WTC11 (cell line): Measurements from ENCODE around the gene NDUFS4. TPM values are rescaled to one million over a fixed set of nuclear protein-coding genes. Genes with fewer than 3 reads are reported as not detected.

Experiments used
- ATAC-seq: fragments of 200-7000 bp; cut with Tn5 transposase; 2 replicates; pipeline ENCODE4 v1.10.0; 2021; ENCODE audit warnings: mild to moderate bottlenecking, moderate library complexity
- CTCF ChIA-PET: fragments of 300-600 bp; sonication (Branson Sonifier 250); formaldehyde crosslinking; loops from one replicate; lab custom pipeline; 2021; ENCODE audit warnings: antibody characterized with exemption; lab: Charles Lee
- POLR2A ChIA-PET: fragments of 350-600 bp; sonication (Branson Sonifier 250); formaldehyde crosslinking; loops from one replicate; lab custom pipeline; 2021; ENCODE audit warnings: antibody characterized with exemption; lab: Charles Lee
- DNase-seq: peaks from one replicate; pipeline ENCODE4 v3.0.0; 2021; ENCODE audit warnings: low spot score
- H3K27ac Mint-ChIP-seq: 2 replicates; pipeline ENCODE4 v1.8.0; 2021; ENCODE audit warnings: mixed read lengths
- H3K27me3 Mint-ChIP-seq: 2 replicates; pipeline ENCODE4 v1.8.0; 2021; ENCODE audit warnings: low read depth, mild to moderate bottlenecking, moderate library complexity, mixed read lengths
- H3K36me3 Mint-ChIP-seq: 2 replicates; pipeline ENCODE4 v1.8.0; 2021; ENCODE audit warnings: mixed read lengths
- H3K4me1 Mint-ChIP-seq: 2 replicates; pipeline ENCODE4 v1.8.0; 2022; ENCODE audit warnings: mixed read lengths
- H3K4me3 Mint-ChIP-seq: 2 replicates; pipeline ENCODE4 v1.8.0; 2021; ENCODE audit warnings: mild to moderate bottlenecking, moderate library complexity, mixed read lengths
- H3K9me3 Mint-ChIP-seq: 2 replicates; pipeline ENCODE4 v1.8.0; 2021; ENCODE audit warnings: mixed read lengths
- NR2C2 ChIP-seq: sonication (generic); formaldehyde crosslinking; IDR thresholded peaks from 2 replicates; pipeline ENCODE4 v1.8.0; 2022; ENCODE audit warnings: mild to moderate bottlenecking, missing genetic modification reagents
- SMAD3 ChIP-seq: sonication (generic); formaldehyde crosslinking; IDR thresholded peaks from 2 replicates; pipeline ENCODE4 v1.8.0; 2022; ENCODE audit warnings: missing genetic modification reagents, mild to moderate bottlenecking, borderline replicate concordance
- SOX15 ChIP-seq: fragments of 250-450 bp; sonication (Bioruptor Pico); IDR thresholded peaks from 2 replicates; pipeline ENCODE4 v1.9.0; 2021; ENCODE audit warnings: mild to moderate bottlenecking
- ZBTB21 ChIP-seq: sonication (generic); formaldehyde crosslinking; IDR thresholded peaks from 2 replicates; pipeline ENCODE4 v1.8.1; 2023; ENCODE audit warnings: mild to moderate bottlenecking, missing genetic modification reagents, borderline replicate concordance
- ZNF138 ChIP-seq: sonication (generic); formaldehyde crosslinking; conservative IDR thresholded peaks from 2 replicates; pipeline ENCODE4 v1.8.1; 2022; ENCODE audit warnings: mild to moderate bottlenecking, moderate library complexity, missing genetic modification reagents
- ZNF232 ChIP-seq: sonication (generic); formaldehyde crosslinking; IDR thresholded peaks from 2 replicates; pipeline ENCODE4 v1.8.0; 2022; ENCODE audit warnings: mild to moderate bottlenecking, missing genetic modification reagents
- total RNA-seq: library from RNA; stranded (reverse); gene quantifications from 3 replicates; pipeline ENCODE4 v1.2.3, GENCODE V29; 2021
- TF ChIP-seq, protein P1 (sequence below): sonication (generic); formaldehyde crosslinking; IDR thresholded peaks from 2 replicates; pipeline ENCODE4 v1.8.0; 2023; ENCODE audit warnings: missing genetic modification reagents
- TF ChIP-seq, protein P2 (sequence below): fragments of 200-600 bp; IDR thresholded peaks from 2 replicates; pipeline ENCODE4 v1.8.0; 2022; ENCODE audit warnings: antibody characterized with exemption
- TF ChIP-seq, protein P3 (sequence below): fragments of 250-450 bp; sonication (Bioruptor Pico); IDR thresholded peaks from 2 replicates; pipeline ENCODE4 v1.9.0; 2021; ENCODE audit warnings: mild to moderate bottlenecking
- TF ChIP-seq, protein P4 (sequence below): sonication (generic); formaldehyde crosslinking; IDR thresholded peaks from 2 replicates; pipeline ENCODE4 v1.8.1; 2022; ENCODE audit warnings: low read depth, missing genetic modification reagents, borderline replicate concordance
- TF ChIP-seq, protein P5 (sequence below): sonication (generic); formaldehyde crosslinking; IDR thresholded peaks from 2 replicates; pipeline ENCODE4 v1.8.0; 2023; ENCODE audit warnings: mild to moderate bottlenecking, missing genetic modification reagents
- TF ChIP-seq, protein P6 (sequence below): fragments of 250-450 bp; sonication (Bioruptor Pico); IDR thresholded peaks from 2 replicates; pipeline ENCODE4 v1.9.0; 2021; ENCODE audit warnings: mild to moderate bottlenecking, borderline replicate concordance
- TF ChIP-seq, protein P7 (sequence below): sonication (generic); formaldehyde crosslinking; IDR thresholded peaks from 2 replicates; pipeline ENCODE4 v1.8.0; 2022; ENCODE audit warnings: mild to moderate bottlenecking, missing genetic modification reagents
- TF ChIP-seq, protein P8 (sequence below): fragments of 250-450 bp; sonication (Bioruptor Pico); conservative IDR thresholded peaks from 2 replicates; pipeline ENCODE4 v1.9.0; 2021; ENCODE audit warnings: mild to moderate bottlenecking

Gene NDUFS4
- total RNA-seq, 1 experiment from 2014 or later = 68.5 TPM

DNA sequence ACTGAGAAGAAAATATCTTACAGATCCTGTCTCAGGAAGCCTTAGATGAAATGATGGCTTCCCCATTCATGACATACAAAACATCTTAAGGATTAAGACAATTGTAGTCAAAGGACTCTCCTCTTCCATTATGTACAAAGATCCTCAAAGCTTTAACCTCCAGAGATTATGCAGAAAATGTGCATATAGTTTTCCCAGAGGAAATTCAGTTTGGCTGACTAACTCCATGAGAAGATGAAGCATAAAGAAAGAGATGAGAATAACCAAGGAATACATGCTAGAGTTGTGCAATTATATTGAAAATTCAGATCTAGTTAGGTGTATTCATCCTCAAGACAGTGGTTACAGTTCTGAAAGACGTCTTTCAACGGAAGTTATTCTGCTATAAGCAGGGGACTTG is 18.6 kb upstream of the NDUFS4 start:
- DNase-seq = no peak
- Mint-ChIP-seq H3K9me3 (peaks cover 14% of the 10 kb centered on the region), H3K27ac (no peak overlapping the region), H3K4me1 (peaks cover 49% of the 10 kb centered on the region), H3K36me3 (peaks cover 8% of the 10 kb centered on the region), H3K4me3 (no peak overlapping the region), H3K27me3 (no peaks in the 10 kb centered on the region)
- ChIA-PET POLR2A (no interaction called here), CTCF (no interaction called here)
- ATAC-seq = no peak
- TF ChIP-seq ZBTB21 (CRISPR knock-in tag) (no peak), ZNF232 (no peak)

DNA sequence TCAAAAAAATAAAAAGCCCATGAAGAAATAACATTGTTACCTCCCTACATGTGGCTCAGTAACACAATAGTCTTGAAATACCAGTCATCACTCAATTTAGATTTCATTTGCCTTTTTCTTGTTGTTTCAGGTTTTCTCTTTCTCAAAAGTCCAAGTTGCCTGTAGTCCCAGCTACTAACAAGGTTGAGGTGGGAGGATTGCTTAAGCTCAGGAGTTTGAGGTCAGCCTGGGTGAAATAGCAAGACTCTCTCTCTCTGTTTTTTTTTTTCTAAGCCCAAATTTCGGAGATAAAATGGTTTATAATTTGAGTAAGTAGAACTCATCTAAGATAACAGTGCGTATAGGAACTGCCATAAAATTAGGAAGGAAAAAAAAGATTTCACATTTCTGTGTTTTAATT is 17.5 kb upstream of the NDUFS4 start:
- ATAC-seq = no peak
- peak overlapping the region; percentile 3; the same call in 1 of the 2 replicates for H3K4me3 Mint-ChIP-seq
- ChIA-PET POLR2A (no interaction called here), CTCF (interaction anchor here (1.0 to 1.3 kb wide), 2 partner anchors 60 to 281 kb away, joined by 3 read pairs; no protein-coding TSS in a partner anchor)
- H3K9me3 Mint-ChIP-seq = peaks cover 14% of the 10 kb centered on the region
- no peak for DNase-seq
- no peaks in the 10 kb centered on the region for H3K27me3 Mint-ChIP-seq
- peaks cover 8% of the 10 kb centered on the region for H3K36me3 Mint-ChIP-seq
- TF ChIP-seq, protein P1, sequence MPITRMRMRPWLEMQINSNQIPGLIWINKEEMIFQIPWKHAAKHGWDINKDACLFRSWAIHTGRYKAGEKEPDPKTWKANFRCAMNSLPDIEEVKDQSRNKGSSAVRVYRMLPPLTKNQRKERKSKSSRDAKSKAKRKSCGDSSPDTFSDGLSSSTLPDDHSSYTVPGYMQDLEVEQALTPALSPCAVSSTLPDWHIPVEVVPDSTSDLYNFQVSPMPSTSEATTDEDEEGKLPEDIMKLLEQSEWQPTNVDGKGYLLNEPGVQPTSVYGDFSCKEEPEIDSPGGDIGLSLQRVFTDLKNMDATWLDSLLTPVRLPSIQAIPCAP (CRISPR knock-in tag) = no peak
- TF ChIP-seq, protein P2, sequence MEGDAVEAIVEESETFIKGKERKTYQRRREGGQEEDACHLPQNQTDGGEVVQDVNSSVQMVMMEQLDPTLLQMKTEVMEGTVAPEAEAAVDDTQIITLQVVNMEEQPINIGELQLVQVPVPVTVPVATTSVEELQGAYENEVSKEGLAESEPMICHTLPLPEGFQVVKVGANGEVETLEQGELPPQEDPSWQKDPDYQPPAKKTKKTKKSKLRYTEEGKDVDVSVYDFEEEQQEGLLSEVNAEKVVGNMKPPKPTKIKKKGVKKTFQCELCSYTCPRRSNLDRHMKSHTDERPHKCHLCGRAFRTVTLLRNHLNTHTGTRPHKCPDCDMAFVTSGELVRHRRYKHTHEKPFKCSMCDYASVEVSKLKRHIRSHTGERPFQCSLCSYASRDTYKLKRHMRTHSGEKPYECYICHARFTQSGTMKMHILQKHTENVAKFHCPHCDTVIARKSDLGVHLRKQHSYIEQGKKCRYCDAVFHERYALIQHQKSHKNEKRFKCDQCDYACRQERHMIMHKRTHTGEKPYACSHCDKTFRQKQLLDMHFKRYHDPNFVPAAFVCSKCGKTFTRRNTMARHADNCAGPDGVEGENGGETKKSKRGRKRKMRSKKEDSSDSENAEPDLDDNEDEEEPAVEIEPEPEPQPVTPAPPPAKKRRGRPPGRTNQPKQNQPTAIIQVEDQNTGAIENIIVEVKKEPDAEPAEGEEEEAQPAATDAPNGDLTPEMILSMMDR = no peak
- TF ChIP-seq, protein P3, sequence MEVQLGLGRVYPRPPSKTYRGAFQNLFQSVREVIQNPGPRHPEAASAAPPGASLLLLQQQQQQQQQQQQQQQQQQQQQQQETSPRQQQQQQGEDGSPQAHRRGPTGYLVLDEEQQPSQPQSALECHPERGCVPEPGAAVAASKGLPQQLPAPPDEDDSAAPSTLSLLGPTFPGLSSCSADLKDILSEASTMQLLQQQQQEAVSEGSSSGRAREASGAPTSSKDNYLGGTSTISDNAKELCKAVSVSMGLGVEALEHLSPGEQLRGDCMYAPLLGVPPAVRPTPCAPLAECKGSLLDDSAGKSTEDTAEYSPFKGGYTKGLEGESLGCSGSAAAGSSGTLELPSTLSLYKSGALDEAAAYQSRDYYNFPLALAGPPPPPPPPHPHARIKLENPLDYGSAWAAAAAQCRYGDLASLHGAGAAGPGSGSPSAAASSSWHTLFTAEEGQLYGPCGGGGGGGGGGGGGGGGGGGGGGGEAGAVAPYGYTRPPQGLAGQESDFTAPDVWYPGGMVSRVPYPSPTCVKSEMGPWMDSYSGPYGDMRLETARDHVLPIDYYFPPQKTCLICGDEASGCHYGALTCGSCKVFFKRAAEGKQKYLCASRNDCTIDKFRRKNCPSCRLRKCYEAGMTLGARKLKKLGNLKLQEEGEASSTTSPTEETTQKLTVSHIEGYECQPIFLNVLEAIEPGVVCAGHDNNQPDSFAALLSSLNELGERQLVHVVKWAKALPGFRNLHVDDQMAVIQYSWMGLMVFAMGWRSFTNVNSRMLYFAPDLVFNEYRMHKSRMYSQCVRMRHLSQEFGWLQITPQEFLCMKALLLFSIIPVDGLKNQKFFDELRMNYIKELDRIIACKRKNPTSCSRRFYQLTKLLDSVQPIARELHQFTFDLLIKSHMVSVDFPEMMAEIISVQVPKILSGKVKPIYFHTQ = no peak
- TF ChIP-seq, protein P4, sequence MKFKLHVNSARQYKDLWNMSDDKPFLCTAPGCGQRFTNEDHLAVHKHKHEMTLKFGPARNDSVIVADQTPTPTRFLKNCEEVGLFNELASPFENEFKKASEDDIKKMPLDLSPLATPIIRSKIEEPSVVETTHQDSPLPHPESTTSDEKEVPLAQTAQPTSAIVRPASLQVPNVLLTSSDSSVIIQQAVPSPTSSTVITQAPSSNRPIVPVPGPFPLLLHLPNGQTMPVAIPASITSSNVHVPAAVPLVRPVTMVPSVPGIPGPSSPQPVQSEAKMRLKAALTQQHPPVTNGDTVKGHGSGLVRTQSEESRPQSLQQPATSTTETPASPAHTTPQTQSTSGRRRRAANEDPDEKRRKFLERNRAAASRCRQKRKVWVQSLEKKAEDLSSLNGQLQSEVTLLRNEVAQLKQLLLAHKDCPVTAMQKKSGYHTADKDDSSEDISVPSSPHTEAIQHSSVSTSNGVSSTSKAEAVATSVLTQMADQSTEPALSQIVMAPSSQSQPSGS (CRISPR knock-in tag) = no peak
- TF ChIP-seq ZNF138 (CRISPR knock-in tag) = no peak
- TF ChIP-seq, protein P5, sequence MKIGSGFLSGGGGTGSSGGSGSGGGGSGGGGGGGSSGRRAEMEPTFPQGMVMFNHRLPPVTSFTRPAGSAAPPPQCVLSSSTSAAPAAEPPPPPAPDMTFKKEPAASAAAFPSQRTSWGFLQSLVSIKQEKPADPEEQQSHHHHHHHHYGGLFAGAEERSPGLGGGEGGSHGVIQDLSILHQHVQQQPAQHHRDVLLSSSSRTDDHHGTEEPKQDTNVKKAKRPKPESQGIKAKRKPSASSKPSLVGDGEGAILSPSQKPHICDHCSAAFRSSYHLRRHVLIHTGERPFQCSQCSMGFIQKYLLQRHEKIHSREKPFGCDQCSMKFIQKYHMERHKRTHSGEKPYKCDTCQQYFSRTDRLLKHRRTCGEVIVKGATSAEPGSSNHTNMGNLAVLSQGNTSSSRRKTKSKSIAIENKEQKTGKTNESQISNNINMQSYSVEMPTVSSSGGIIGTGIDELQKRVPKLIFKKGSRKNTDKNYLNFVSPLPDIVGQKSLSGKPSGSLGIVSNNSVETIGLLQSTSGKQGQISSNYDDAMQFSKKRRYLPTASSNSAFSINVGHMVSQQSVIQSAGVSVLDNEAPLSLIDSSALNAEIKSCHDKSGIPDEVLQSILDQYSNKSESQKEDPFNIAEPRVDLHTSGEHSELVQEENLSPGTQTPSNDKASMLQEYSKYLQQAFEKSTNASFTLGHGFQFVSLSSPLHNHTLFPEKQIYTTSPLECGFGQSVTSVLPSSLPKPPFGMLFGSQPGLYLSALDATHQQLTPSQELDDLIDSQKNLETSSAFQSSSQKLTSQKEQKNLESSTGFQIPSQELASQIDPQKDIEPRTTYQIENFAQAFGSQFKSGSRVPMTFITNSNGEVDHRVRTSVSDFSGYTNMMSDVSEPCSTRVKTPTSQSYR (CRISPR knock-in tag) = no peak
- TF ChIP-seq SMAD3 (CRISPR knock-in tag) = no peak
- no peak for TF ChIP-seq SOX15 (CRISPR knock-in tag)
- TF ChIP-seq, protein P6, sequence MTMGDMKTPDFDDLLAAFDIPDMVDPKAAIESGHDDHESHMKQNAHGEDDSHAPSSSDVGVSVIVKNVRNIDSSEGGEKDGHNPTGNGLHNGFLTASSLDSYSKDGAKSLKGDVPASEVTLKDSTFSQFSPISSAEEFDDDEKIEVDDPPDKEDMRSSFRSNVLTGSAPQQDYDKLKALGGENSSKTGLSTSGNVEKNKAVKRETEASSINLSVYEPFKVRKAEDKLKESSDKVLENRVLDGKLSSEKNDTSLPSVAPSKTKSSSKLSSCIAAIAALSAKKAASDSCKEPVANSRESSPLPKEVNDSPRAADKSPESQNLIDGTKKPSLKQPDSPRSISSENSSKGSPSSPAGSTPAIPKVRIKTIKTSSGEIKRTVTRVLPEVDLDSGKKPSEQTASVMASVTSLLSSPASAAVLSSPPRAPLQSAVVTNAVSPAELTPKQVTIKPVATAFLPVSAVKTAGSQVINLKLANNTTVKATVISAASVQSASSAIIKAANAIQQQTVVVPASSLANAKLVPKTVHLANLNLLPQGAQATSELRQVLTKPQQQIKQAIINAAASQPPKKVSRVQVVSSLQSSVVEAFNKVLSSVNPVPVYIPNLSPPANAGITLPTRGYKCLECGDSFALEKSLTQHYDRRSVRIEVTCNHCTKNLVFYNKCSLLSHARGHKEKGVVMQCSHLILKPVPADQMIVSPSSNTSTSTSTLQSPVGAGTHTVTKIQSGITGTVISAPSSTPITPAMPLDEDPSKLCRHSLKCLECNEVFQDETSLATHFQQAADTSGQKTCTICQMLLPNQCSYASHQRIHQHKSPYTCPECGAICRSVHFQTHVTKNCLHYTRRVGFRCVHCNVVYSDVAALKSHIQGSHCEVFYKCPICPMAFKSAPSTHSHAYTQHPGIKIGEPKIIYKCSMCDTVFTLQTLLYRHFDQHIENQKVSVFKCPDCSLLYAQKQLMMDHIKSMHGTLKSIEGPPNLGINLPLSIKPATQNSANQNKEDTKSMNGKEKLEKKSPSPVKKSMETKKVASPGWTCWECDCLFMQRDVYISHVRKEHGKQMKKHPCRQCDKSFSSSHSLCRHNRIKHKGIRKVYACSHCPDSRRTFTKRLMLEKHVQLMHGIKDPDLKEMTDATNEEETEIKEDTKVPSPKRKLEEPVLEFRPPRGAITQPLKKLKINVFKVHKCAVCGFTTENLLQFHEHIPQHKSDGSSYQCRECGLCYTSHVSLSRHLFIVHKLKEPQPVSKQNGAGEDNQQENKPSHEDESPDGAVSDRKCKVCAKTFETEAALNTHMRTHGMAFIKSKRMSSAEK (CRISPR knock-in tag) = no peak
- TF ChIP-seq, protein P7, sequence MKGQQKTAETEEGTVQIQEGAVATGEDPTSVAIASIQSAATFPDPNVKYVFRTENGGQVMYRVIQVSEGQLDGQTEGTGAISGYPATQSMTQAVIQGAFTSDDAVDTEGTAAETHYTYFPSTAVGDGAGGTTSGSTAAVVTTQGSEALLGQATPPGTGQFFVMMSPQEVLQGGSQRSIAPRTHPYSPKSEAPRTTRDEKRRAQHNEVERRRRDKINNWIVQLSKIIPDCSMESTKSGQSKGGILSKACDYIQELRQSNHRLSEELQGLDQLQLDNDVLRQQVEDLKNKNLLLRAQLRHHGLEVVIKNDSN (CRISPR knock-in tag) = no peak
- no peak for TF ChIP-seq NR2C2 (CRISPR knock-in tag)
- TF ChIP-seq, protein P8, sequence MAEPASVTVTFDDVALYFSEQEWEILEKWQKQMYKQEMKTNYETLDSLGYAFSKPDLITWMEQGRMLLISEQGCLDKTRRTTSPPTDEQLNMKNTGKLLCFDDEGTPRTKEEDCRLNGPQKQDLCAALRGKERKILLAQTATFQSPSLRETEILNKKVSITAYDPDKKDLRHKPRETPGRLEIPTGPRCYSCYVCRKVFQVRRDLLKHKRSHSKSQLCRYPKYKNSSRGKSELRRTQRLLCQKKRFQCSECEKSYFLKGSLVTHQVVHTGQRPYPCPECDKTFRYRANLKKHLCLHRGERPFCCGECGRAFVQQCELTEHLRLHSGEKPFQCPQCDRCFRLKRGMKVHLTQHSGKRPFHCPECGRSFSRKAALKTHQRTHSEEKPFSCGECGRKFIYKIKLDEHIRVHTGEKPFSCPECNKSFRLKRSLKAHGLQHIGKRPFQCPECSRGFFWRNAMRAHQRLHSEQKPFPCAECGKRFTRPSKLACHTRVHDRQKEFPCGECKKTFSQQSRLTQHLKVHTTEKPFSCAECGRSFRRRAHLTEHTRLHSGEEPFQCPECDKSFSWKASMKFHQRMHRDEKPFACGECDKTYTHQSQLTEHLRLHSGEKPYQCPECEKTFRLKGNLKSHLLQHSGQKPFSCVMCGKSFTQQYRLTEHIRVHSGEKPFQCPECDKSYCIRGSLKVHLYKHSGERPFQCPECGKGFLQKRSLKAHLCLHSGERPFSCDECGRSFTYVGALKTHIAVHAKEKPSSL (CRISPR knock-in tag) = no peak
- TF ChIP-seq, all 79 proteins: peak for 0
- H3K4me1 Mint-ChIP-seq = peaks cover 55% of the 10 kb centered on the region
- no peak overlapping the region for H3K27ac Mint-ChIP-seq
